ENCODE data around the gene BCR.
A peak's percentile ranks its signal among the peaks of the same experiment; 100 is the strongest.

The BCR gene

GRCh38 chr22:23248583-23248982, 68.3 kb downstream of the BCR start:
- DNase-seq: peak; percentile 31

DNA sequence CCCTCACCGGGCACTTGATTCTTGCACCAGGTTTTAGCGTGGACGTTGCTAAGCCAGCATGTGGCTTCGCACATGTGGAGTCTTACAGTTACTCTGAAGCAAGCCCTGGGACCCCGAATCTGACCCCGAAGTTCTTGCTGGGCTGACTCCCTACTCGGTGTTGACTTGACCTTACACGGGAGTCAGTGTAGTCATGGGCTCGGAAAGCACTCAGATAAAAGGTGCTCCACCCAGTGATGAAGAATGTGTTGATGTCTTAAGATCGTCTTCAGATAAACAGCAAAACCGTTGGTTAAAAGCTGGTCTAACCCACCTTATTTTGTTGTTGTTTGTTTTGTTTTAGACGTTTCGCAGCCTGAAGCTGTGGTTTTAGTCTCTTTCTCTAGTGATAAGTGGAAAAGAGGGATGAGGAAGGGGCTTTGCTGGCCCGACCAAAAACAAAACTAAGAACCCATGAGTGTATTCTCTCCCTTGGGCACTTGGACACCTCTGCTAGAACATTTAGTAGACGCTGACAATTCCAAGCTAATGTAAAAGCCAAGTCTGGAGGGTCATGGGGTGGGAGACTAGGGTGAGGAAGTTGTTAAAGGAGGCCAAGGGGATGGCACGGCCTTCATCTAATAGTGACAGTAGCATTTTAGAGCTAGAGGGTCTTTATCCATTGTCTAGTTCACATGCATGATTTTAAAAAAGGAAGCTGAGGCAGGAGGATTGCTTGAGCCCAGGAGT, 69.9 kb downstream of the BCR start:
- DNase-seq: no peak

DNA sequence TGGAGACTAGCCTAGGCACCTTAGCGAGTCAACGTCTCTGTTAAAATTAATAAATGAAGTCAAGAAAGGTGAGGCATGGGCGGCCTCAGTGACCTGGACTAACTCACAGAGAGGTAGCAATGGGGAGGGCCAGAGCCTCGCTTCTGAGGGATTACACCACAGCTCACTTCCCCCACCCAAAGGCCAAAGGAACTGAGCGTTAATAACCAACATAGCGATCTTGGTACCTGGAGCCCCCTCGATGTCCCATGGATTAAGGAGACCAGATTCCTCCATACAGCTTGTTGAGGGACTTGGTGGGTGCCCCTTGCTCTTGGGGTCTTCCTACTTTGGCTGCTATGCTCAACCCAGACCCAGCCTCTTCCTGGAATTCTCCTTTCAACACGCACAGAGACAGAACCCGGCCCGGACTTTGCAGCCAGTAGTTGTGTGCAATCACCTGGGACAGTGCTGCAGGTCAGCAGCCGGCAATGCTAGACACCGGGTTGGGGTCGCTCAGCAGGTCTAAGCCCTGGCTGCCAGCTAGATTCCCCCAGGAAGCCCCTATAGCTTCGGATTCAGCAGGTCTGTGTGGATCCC, 70.6 kb downstream of the BCR start:
- DNase-seq: no peak

DNA sequence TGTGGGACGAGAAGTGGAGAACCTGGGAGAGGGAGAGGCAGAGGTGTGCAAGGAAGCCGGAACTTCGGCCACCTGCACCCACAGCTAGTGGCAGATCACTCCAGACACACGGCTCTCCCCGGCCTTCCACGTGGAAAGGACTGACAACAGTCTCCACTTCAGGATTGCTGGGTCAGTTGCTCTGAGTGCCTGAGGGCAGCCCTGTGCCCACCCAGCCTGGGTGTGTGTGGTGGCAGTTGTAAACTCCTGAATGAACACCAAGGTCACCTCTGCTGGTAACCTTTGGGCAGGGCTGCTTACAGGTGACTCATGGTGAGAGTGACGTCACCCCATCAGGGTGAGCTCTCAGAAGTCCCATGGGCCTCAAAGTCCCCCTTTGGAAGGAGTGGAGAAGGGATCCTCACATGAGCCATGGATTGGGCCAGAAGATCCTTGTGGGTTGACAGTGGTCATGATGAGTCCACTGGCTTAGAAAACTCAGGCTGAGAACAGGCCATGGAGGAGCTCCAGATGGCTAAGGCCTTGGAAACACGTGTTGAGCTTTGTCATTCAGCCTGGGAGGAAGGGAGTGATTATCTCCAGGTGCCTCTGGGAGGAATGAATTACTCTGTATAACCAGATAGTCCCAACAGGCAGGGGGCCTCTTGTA, 71.3 kb downstream of the BCR start:
- no peak for DNase-seq

- no peak for DNase-seq
These were observed 73.3 kb downstream of the BCR start for GRCh38 chr22:23253475-23254055.

GRCh38 chr22:23255506-23256170, 75.3 kb downstream of the BCR start:
- no peak for DNase-seq

DNA sequence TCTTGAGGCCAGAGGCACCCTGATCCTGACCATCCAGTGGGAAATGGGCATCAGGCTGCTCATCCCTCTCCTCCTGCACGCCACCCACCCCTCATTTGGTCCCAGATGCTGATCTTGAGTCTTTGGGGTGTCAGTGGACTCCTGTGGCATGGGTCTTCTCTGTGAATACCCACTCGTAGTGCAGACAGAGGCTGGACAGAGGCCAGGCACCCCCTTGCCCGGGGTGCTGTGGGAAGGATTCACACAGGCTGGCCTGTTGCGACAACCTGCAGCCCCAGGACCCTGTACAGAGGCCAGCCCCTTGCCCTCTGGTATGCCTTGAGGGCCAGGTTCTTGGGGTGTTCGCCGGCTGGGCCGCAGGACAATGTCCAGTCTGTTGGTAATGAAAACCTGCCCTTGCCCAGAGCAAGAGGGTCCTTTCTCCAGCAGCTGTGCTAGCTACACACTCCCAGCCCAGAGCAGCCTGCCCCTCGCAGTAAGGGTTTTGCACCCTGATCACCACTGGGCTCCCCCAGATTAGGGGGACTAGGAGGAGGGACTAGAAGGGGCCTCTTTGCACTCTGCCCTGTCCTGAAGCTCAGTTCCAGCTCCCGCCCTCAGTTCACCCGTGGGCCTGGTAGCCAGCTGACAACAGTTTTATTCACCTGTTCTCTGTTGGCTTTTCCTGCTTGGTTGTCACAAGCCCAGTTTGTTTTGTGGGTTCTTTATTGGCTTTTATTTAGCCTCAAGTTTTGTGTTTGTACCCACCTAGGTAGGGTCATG, 76.0 kb downstream of the BCR start:
- no peak for DNase-seq

DNA sequence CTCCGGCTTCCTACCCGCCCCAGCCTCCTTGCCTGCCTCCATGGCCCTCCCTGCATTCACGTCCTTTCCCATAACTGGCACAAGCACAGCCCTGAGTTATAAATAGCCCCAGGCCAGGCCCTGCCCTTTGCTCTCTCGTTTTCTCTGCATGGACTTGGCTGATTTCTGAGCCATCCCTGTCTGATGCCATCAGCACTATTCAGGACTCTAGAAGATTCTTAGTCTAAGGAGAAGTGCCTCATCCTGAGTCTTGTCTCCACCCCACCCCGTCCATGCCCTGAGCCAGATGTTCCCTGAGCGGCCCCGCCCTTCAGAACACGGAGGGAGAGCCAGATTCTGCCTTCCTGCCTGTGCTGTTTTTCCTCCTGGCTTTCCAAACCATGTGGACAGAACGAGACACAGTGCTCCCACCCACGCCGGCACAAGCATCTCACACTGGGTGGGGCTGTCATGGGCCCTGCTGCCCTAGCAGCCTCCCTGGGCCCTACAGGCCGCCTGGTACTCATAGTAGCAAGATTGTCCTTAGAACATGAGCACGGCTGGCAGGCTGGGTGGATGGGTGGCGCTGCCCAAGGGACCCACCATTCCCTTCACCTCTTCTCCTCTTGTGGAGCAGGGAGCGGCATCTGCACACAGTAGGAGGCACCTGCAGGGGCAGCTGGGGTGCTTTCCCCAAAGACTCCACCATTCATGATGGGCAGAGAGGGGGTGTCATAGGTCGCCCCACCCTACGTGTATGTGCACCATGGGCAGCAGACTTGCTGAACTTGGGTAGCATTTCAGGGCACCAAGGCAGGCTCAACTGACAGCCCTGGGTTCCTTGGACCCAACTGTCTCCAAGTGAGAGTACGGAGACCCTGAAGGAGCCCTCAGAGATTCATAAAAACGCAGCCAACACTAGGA, 76.9 kb downstream of the BCR start:
- no peak for DNase-seq

DNA sequence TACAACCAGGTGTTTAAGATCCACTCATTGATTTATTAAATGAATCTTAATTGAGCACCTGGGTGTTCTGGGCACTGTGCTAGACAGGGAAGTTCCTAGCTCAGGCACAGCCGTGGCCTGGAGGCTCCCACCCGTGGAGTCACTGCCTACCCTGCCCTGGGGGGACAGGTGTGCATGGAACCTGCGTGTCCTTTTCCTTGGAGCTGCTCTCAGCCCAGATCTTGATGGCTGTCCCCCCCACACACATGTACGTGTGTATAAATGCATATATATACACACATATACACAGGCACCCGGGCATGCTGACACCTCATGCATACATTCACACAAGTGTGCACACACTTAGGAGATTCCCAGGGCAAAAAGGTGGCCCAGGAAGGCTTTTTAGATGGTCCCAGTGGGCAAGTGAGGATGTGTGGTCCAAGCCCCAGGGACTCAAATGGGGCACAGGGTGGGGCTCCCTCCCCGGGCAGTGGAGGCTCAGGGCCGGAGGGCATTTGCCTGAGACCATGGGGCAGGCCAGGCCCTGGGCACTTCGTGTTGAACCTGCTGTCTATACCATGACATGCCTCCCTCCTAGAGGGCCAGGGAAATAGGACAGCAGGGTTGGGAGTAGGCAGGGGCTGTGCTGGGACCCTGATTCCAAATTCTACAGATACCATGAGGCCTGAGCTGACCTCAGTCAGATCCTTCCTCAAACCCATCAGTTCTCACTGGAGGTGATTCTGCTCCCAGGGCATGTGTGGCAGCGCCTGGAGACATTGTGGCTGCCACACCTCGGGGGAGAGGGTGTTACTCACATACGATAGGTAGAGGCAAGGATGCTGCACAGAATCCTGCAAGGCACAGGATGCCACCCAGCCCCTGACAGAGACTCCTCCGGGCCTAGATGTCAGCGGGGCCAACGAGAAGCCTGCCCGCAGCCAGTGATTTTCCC, 77.8 kb downstream of the BCR start:
- no peak for DNase-seq

- no peak for DNase-seq
These were observed 78.5 kb downstream of the BCR start for GRCh38 chr22:23258826-23259170.

DNA sequence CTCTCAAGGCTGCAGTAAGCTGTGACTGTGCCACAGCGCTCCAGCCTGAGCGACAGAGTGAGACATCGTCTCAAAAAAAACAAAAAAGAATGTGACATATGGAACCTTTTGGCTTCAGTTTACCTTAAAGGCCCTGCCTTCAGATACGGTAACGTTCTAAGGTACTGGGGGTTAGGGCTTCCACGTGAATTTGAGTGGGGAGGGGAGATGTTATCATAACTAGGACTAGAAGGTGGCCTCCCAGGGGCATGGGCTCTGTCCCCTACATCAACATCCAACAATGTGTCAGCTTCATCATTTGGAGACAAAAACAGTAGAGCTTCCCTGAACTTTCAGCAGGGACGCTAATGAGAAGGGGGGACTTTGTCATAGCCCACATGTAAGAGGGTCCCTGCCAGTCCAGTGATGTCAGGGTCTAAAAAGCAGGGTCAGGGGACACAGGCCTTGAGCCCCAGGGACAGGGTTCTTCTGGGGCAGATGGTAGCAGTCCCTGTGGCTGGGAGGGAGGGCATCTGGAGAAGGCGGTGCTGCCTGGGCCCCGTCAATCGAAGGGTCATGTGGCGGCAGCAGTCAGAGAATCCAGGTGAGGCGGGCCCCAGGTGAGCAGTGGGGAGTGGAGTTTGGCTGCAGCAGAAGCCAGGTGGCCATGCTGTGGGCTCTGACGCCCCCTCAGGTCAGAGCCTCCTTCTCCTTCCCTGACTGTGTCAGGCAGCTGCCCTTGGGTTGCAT, 79.8 kb downstream of the BCR start:
- no peak for DNase-seq

GRCh38 chr22:23260645-23261581, 80.6 kb downstream of the BCR start:
- DNase-seq: no peak

- no peak for DNase-seq
These were observed 81.7 kb downstream of the BCR start for GRCh38 chr22:23261900-23262450.

DNA sequence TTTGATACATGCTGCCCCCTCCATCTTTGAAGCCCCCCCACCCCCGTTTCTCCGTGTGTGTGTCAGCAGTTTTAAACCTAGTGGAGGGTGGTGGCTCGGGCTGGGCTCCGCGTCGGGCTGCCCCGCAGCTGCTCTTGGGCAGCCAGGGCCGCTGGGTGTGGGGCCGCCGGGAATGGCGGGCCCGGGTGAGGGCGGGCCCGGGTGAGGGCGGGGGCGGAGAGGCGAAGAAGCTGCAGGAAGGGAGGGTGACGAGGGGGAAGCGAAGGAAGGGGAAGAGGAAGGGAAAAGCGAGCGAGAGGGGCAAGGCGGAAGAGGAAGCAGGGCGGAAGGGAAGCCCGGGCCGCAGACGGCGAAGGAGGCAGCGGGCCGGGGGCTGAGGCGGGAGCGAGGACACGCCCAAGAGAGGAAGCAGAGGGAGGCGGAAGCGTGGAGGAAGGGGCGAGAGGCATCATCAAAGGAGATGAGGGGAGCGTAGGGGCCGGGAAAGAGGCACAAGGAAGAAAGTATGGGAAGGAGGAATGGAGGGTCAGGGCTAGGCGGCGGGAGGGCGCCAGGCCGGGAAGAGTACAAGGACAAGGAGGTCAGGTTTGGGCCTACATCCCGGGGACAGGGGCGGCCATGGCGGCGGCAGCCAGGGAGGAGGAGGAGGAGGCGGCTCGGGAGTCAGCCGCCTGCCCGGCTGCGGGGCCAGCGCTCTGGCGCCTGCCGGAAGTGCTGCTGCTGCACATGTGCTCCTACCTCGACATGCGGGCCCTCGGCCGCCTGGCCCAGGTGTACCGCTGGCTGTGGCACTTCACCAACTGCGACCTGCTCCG, 82.4 kb downstream of the BCR start:
- no peak for DNase-seq

- DNase-seq: no peak
These were observed 83.6 kb downstream of the BCR start for GRCh38 chr22:23263651-23264555.

All from NCI-H774 (cell line).